Upper lobe of left lung (tissue), 6 donors: ENCODE results near the gene PTGDR2. TPM values are rescaled to one million over a fixed set of nuclear protein-coding genes. Genes with fewer than 3 reads are reported as not detected.

Source experiments
- ATAC-seq, 2 donors: fragments of 200-7000 bp; cut with Tn5 transposase; one replicate each; pipeline ENCODE4 v1.9.1; 2022; ENCODE audit warnings: mild to moderate bottlenecking in 2 of 2, moderate library complexity in 2 of 2; ENCODE audit not compliant: low FRiP score in 2 of 2
- DNase-seq, 2 donors: peaks; one replicate each; pipeline ENCODE4 v3.0.0-alpha.2; 2019 to 2020
- H3K27ac ChIP-seq, 4 donors: fragments of 200-600 bp; sonication (generic); one replicate each; pipeline ENCODE4 v1.5.1; 2016 to 2019
- H3K27me3 ChIP-seq, 4 donors: fragments of 200-600 bp; sonication (generic); one replicate each; pipeline ENCODE4 v1.5.1; 2017 to 2019
- H3K36me3 ChIP-seq, 4 donors: fragments of 200-600 bp; sonication (generic); one replicate each; pipeline ENCODE4 v1.5.1; 2016 to 2019
- H3K4me1 ChIP-seq, 4 donors: fragments of 200-600 bp; sonication (generic); one replicate each; pipeline ENCODE4 v1.5.1; 2018 to 2019
- H3K4me3 ChIP-seq, 4 donors: fragments of 200-600 bp; sonication (generic); one replicate each; pipeline ENCODE4 v1.5.1; 2017 to 2019; ENCODE audit warnings: mild to moderate bottlenecking in 2 of 4, moderate library complexity in 1 of 4
- H3K9me3 ChIP-seq, 4 donors: fragments of 200-600 bp; sonication (generic); one replicate each; pipeline ENCODE4 v1.5.1; 2018 to 2019
- CTCF ChIP-seq, 6 experiments: fragments of 450-650 bp in 4 of 6; fragments of 200-600 bp in 2 of 6; sonication (generic) in 2 of 6; IDR thresholded peaks; one replicate each; pipeline ENCODE4 v1.5.1; 2016 to 2019; ENCODE audit warnings: antibody characterized with exemption in 6 of 6
- EP300 ChIP-seq, 4 donors: sonication (generic); formaldehyde crosslinking; IDR thresholded peaks; one replicate each; pipeline ENCODE4 v1.5.1; 2017; ENCODE audit warnings: antibody characterized with exemption in 4 of 4, control low read depth in 2 of 4
- POLR2A ChIP-seq, 4 donors: fragments of 450-650 bp; IDR thresholded peaks; one replicate each; pipeline ENCODE4 v1.5.1; 2016 to 2017; ENCODE audit warnings: antibody characterized with exemption in 4 of 4, mild to moderate bottlenecking in 2 of 4
- POLR2AphosphoS5 ChIP-seq, 2 donors: sonication (generic); formaldehyde crosslinking; IDR thresholded peaks; one replicate each; pipeline ENCODE4 v1.5.1; 2017; ENCODE audit warnings: antibody characterized with exemption in 2 of 2
- WGBS, 2 donors: methylation state at CpG; one replicate each; pipeline ENCODE4 v1.1.5; 2017 to 2018; 5-methylcytosine and 5-hydroxymethylcytosine counted together
- total RNA-seq, 6 donors: library from RNA; depleted of rRNA in 4 of 6; stranded (reverse); fragments of >200 nt in 4 of 6; gene quantifications; one replicate each; pipeline versions ENCODE4 v1.1.0 to v1.2.1, GENCODE V29; 2016 to 2021
- donor health status: DM: no; HTN: no; CAD: no; lungs with moderate emphysema.
- donor health status: DM: no; HTN: yes; CAD: no; lungs with severe emphysema.

Gene PTGDR2
- total RNA-seq, 6 donors from 2014 or later = 0.49 to 1.5 (median 1.1) TPM; not detected in 2

GRCh38 chr11:60872961-60873524 is 17.3 kb upstream of the PTGDR2 start:
- Histone ChIP-seq H3K4me3 (no peak overlapping the region), H3K27ac (no peak overlapping the region), H3K27me3 (no peaks in the 10 kb centered on the region), H3K9me3 (no peaks in the 10 kb centered on the region), H3K4me1 (peaks cover 0 to 22% (median 9%) of the 10 kb centered on the region in 4 donors), H3K36me3 (no peaks in the 10 kb centered on the region)
- WGBS, 2 donors = 55 to 58% methylated on average over 13 to 16 of the region's 16 CpGs
- DNase-seq = no peak
- peak in 1 of 2 donors; percentile 63 for ATAC-seq
- TF ChIP-seq POLR2A (IDR thresholded peaks at IDR 0.05) (no peak), EP300 (IDR thresholded peaks at IDR 0.05) (no peak), CTCF (IDR thresholded peaks at IDR 0.05) (no peak), POLR2AphosphoS5 (IDR thresholded peaks at IDR 0.05) (no peak)

GRCh38 chr11:60872124-60872960 is 16.6 kb upstream of the PTGDR2 start:
- Histone ChIP-seq H3K27ac (no peak overlapping the region), H3K27me3 (no peaks in the 10 kb centered on the region), H3K36me3 (no peaks in the 10 kb centered on the region), H3K9me3 (no peaks in the 10 kb centered on the region), H3K4me3 (no peak overlapping the region), H3K4me1 (peaks cover 0 to 22% (median 9%) of the 10 kb centered on the region in 4 donors)
- DNase-seq = peak in 1 of 2 donors; percentile 26
- TF ChIP-seq EP300 (IDR thresholded peaks at IDR 0.05) (no peak), CTCF (IDR thresholded peaks at IDR 0.05) (no peak)
- peak in 1 of 2 donors; percentile 71 for ATAC-seq
- 68 to 90% methylated on average over 2 to 6 of the region's 6 CpGs for WGBS, 2 donors

- H3K27me3 ChIP-seq = no peaks in the 10 kb centered on the region
- peak in 1 of 2 donors; percentile 19 for DNase-seq
- no peak overlapping the region for H3K27ac ChIP-seq
- no peak overlapping the region for H3K4me3 ChIP-seq
- 68 to 83% methylated on average over 3 to 7 of the region's 7 CpGs for WGBS, 2 donors
- TF ChIP-seq EP300 (IDR thresholded peaks at IDR 0.05) = no peak
- TF ChIP-seq POLR2AphosphoS5 (IDR thresholded peaks at IDR 0.05) = no peak
- no peak for TF ChIP-seq CTCF (IDR thresholded peaks at IDR 0.05)
- TF ChIP-seq POLR2A (IDR thresholded peaks at IDR 0.05) = no peak
- ATAC-seq = no peak
- H3K36me3 ChIP-seq = no peaks in the 10 kb centered on the region
- H3K4me1 ChIP-seq = peaks cover 0 to 22% (median 9%) of the 10 kb centered on the region in 4 donors
- no peaks in the 10 kb centered on the region for H3K9me3 ChIP-seq
Observed at GRCh38 chr11:60871378-60872061, 15.8 kb upstream of the PTGDR2 start.

- 71 to 83% methylated on average over 9 to 13 of the region's 13 CpGs for WGBS, 2 donors
- Histone ChIP-seq H3K4me1 (peaks cover 0 to 22% (median 9%) of the 10 kb centered on the region in 4 donors), H3K27me3 (no peaks in the 10 kb centered on the region), H3K27ac (no peak overlapping the region), H3K4me3 (no peak overlapping the region), H3K36me3 (no peaks in the 10 kb centered on the region), H3K9me3 (no peaks in the 10 kb centered on the region)
- no peak for TF ChIP-seq POLR2A (IDR thresholded peaks at IDR 0.05)
- no peak for TF ChIP-seq POLR2AphosphoS5 (IDR thresholded peaks at IDR 0.05)
- no peak for TF ChIP-seq CTCF (IDR thresholded peaks at IDR 0.05)
- TF ChIP-seq EP300 (IDR thresholded peaks at IDR 0.05) = no peak
- DNase-seq (peak in 1 of 2 donors; percentile 12), ATAC-seq (no peak)
Observed at GRCh38 chr11:60870733-60871377, 15.1 kb upstream of the PTGDR2 start.
